Muscle of back (tissue), 11 donors: ENCODE measurements around the gene BUD31. TPM values are rescaled to one million over a fixed set of nuclear protein-coding genes. Genes with fewer than 3 reads are reported as not detected.
"Not testable (repeated sequence)": the region's sequence is repeated elsewhere in the genome, so short reads cannot be mapped to it uniquely, and the experiment has no call there.

Experiments
- DNase-seq, 3 donors: peaks; one replicate each; pipeline versions ENCODE4 v3.0.0 to v3.0.0-alpha.2; 2013
- polyA plus RNA-seq, 10 donors: library from polyadenylated mRNA; unstranded; fragments of 120-200 nt; gene quantifications; one replicate each; pipeline ENCODE4 v1.2.1, GENCODE V29; 2013; ENCODE audit not compliant: insufficient read length in 10 of 10

BUD31 gene
- polyA plus RNA-seq, 10 donors = 64.2 to 90.1 (median 78.7) TPM

DNA sequence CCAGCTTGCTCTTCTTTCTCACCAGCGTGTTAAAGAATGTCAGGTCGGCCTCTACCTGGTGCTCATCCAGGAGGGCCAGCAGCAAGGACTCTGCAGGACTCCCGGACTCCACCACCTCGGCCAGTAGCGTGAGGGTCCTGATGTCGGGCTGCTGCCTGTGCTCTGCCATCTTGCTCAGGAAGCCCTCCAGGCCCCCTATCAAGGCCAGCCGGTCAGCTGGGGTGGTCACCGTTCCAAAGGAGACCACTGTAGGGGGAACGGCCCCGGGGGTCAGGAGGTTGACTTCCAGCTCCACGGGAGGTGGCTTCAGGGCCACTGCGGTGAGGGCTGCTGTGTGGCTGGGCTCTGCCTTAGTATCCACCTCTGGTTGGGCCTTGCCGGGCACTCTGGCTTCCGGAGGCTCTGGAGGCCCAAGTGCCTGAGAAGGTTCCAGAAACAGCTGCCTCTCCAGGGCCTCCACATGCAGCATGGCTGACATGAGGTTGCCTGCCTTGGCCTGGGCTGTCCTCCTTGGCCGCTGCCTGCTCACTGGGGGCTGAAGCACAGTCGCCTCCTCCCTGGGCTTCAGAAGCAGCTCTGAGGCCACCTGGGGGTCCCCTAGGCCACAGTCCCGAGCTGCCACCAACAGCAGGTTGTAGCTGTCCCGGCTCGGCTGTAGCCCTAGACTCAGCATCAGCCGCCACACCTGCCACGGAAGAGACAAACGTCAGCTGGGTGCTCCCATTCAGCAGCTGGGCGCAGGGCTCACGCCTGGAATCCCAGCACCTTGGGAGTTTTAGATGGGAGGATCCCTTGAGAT is 16.4 kb downstream of the BUD31 start:
- DNase-seq = no peak

DNA sequence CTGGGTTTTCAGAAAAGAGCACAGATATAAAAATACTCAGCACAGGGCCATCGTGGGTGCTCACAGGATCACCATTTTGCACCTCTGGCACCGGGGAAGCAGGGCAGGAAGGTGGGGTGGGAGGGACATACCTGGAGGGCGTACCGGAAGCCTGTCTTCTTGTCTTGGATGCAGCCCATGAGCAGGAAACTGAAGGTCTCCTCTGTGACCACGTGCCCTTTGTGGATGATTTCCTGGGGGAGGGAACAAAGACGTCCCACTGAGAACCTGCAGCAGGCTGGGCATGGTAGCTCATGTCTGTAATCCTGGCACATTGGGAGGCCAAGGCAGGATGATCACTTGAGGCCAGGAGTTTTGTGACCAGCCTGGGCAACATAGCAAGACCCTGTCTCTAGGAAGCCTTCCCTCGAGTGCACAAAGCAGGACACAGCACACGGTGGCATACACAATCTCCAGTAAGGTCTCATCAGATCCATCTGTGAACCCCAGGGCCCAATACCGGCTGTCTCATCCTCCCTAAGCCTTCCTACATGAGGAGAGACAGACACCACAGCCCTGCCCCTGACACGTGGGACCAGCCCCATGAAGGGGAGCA is 20.3 kb downstream of the BUD31 start:
- DNase-seq = no peak

DNA sequence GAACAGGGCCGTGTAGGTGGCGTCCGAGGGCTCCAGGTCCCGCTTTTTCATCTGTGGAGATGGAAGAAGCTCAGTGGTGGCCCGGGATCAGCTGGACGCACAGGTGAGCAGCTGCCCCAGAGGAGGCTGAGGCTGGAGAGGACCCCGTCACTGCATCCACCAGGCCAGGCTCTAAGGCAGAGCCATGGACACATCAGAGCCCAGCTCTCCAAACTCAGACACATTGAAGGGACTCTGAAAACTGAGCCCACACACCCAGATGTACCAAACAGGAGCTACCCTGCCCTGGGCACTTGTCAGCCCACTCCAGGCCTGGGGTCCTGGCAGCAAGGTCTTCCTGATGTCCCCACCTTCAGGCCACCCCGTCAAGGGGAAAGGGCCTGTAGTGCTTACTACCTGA is 21.0 kb downstream of the BUD31 start:
- no peak for DNase-seq

GRCh38 chr7:99431756-99432540 is 23.2 kb downstream of the BUD31 start:
- DNase-seq = not testable (repeated sequence)

GRCh38 chr7:99433158-99433557 is 24.4 kb downstream of the BUD31 start:
- DNase-seq = no peak

- no peak for DNase-seq
These were observed 29.3 kb downstream of the BUD31 start for GRCh38 chr7:99437946-99438572.

DNA sequence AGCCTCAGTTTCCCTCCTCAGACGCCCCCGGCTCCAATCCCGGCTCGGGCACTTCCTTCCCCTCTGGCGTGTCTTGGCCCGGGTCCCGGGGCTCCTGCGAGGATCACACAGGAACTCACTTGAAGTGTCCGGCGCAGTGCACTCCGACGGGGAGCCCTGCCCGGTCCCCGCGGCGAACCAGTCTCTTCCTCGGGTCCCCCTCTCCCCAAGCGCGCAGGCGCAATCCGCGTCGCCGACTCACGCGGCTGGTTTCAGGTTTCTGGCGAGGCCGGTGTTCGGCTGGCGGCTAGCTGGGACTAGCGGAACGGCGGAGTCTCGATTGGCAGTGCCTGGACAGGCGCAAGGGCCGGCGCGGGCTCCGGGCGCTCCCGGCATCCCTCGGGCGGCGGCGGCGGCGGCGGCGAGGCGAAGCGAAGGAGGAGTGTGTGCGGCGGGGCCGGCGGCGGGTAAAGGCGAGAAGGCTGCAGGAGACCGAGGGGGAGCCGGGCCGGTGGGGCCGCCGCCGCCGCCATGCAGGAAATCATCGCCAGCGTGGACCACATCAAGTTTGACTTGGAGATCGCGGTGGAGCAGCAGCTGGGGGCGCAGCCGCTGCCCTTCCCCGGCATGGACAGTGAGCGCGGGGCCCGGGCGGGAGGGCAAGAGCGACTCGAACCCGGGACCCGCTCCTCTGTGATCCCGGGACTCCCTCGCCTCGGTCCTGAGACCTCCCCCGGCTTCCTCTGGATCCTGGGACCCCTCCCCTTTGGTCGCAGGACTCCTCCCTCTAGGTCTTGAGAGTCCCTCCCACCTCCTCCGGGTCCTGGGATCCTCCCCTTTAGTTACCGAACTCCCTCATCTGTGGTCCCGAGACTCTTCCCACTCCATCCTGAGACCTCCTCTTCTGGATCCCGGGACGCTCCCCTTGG is 30.1 kb downstream of the BUD31 start, which contains the start of the genes CPSF4 and PTCD1:
Gene CPSF4 (plus strand): TSS at position 371 of the 908 bp plus-strand sequence. CDS start 140 bp downstream, at position 511.
Gene PTCD1 (minus strand): TSS at position 226 of the 908 bp plus-strand sequence. CDS start 3,556 bp downstream, outside the sequence.
- DNase-seq = peak; percentile 95 to 98 (median 96)

- DNase-seq = no peak
These were observed 31.4 kb downstream of the BUD31 start for GRCh38 chr7:99440195-99440594.

DNA sequence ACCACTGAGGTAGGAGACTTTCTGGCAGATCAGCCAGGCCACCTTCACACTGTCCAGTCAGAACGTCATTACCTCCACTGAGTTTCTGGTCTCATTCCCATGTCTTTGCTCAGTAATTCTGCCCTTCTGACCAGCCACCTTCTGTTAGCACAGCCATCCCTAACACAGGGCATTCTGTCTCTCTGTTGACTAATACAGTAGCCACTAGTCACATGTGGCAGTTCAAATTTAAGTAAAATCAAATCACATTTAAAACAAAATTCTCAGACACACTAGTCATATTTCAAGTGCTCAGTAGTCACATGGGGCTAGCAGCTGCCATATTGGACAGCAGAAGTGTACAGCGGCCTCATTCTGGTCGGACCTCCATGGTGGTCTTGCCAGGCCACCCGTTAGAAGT is 37.3 kb downstream of the BUD31 start:
- DNase-seq = no peak

DNA sequence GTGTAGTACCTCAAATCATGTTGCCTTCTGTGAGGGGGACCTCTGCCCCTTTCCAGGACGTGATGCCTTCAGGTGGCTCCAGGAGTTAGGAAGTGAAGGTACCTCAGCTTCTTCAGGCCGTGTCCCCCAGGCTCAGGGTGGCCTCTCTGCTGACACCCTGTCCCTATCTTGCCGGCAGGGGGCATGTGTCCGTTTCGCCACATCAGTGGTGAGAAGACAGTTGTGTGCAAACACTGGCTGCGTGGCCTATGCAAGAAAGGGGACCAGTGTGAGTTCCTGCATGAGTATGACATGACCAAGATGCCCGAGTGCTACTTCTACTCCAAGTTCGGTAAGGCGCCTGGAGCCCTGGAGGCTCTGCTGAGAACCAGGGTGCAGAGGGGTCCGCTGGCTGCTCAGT is 39.2 kb downstream of the BUD31 start:
- no peak for DNase-seq

DNA sequence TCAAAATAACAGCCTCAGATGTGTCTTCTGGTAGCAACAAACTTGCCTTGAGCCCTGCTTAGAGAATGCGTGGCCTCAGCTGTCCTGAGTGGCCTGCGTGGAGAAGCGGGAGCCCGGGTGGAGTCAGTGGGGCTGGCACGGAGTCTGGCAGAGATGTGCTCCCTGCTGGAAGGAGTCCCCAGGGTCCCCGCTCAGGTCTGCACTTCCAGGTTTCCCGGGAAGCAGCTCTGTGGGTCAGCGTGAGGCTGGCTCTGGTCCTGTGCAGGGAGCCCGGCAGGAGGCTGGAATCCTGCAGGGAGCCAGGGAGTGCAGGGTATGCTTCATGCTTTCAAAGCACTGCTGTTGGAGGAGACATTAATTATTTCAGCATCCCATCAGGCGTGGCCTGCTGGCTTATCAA is 40.1 kb downstream of the BUD31 start:
- DNase-seq = no peak

DNA sequence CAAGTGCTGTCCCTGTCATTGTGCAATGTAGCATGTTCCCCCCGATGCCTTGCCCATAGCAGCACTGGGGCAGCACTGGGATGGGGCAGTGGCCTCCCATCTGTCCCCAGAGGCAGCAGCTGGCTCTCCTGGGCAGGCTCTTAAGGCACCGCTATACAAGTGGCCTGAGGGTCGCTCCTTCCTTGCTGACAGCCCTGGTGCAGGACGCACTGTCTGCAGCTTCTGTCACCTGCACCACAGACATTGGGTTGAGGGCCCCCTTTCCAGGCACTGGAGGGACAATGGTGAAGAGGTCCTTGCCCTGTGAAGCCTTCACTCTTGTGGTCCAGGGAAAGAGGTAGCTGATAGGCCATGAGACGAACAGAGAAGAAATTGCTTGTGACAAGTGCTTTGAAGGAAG is 40.6 kb downstream of the BUD31 start:
- DNase-seq = no peak

DNA sequence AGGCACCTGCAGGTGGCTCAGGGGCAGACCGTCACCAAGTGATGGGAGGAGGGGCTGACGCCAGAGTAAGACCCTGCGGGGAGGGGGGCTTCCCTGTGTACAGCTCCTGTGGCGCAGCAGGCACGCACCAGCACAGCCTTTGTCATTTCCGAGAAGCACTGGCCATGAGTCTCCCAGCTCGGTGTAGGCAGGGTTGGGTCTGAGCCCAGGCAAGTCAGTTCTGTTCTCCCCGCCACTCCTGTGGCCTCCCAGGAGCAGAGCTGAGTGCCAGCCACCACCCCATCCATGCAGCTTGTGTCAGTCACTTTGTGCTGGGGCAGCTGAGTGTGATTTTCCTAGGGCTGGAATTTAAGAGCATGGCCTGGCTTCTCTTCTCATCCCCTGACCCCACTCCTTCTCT is 43.2 kb downstream of the BUD31 start:
- no peak for DNase-seq

DNA sequence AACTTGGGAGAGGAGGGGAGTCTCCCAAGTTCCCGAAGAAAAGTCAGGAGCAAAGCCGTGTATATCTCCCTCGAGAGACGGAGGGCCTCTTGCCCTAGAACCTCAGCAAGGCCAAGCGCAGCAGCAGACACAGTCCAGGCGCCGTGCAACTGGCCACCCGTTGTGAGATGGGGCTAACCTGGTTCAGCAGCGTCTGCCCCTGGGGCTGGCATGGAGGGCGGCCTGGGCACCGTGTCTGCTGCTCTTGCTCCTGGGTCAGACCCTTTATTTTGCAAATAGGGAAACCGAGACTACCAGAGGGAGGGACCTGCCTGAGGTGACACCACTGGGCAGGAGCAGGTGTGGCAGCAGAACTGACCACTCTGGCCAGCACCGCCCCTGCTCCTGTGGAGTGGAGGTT is 43.8 kb downstream of the BUD31 start:
- DNase-seq = no peak

- no peak for DNase-seq
These were observed 44.3 kb downstream of the BUD31 start for GRCh38 chr7:99453105-99453504.

GRCh38 chr7:99455874-99456273 is 47.1 kb downstream of the BUD31 start:
- DNase-seq = no peak

GRCh38 chr7:99456288-99456687 is 47.5 kb downstream of the BUD31 start:
- DNase-seq = no peak

DNA sequence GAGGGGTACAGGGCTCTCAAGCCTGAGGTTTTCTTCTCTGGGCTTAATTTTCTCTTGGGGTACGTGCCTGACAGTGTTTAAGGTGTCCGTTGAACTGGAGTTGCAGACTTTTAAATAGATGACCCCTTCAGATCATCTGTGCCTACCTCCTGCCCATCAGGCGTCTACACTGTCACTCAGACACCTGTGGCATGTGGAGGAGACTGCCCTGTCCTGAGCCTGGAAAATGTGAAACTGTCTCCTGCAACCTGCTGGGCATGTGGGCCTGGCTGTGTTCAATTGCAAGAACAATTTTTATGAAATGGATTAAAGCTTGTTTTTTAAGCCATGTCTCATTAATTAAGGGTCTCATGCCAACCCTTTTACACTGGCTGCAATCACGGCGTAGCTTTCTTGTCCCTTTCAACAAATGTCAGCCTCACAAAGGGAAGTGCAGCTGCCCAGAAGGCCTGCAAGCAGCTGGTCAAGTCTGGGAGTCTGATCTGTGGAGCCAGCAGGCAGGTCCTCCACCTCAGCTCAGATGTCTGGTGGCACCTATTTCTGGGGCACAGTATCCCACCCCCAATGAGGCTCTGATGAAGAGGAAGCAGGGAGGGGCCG is 48.4 kb downstream of the BUD31 start:
- DNase-seq = no peak

- no peak for DNase-seq
These were observed 49.1 kb downstream of the BUD31 start for GRCh38 chr7:99457650-99458493.

DNA sequence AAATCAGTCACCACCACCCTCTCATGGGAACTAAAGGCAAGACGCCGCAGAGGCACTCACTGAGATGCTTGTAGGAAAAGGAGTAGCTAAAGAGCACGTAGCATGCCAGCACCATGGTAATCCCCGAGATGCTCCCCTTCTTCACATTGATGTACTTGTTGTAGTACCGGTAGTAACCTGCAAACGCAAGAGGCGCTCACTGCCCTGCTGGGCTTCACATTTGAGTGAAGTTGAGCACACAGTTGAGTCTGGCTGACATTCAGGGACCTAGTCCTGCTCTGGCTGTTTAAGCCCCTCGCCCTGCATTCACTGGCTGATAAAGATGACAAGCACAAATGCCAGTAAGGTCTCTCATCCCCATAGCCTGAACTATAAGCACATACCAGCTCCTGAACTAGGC is 50.3 kb downstream of the BUD31 start:
- DNase-seq = no peak
